HG03175 (cell line): ENCODE results near the gene SDF2L1.
"Not testable (repeated sequence)": the region's sequence is repeated elsewhere in the genome, so short reads cannot be mapped to it uniquely, and the experiment has no call there.

Experiments
- ATAC-seq: cut with Tn5 transposase; IDR thresholded peaks from one replicate; pipeline ENCODE4 v1.9.1; 2021; ENCODE audit warnings: mild to moderate bottlenecking, moderate library complexity; ENCODE audit not compliant: unreplicated experiment

SDF2L1 gene, protein sequence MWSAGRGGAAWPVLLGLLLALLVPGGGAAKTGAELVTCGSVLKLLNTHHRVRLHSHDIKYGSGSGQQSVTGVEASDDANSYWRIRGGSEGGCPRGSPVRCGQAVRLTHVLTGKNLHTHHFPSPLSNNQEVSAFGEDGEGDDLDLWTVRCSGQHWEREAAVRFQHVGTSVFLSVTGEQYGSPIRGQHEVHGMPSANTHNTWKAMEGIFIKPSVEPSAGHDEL

DNA sequence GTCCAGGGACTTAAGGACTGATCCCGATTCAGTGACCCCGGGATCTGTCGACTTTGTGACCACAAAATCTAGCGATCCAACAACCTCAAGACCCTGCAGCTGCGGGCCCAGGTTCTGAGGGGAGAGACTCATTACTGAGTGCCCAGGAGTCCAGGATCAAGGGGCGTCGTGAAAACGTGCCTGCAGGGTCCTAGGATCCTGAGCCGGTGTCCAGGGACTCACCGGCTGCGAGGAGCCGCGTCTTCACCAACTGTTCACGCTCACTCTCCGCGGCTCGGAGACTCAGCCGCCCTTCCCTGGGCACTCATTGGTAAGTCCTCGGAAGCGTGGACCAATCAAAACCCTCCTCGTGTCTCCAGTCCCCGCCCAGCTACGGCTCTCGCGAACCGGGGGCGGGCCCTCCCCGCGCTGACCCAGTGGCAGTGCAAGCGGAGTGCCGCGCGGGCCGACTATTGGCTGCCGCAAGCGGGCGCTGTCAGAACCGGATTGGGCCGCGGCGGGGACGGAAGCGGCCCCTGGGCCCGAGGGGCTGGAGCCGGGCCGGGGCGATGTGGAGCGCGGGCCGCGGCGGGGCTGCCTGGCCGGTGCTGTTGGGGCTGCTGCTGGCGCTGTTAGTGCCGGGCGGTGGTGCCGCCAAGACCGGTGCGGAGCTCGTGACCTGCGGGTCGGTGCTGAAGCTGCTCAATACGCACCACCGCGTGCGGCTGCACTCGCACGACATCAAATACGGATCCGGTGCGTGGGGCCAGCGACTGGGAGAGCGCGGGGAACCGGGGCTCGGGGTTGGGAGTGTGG is at the start of gene SDF2L1:
SDF2L1 (plus strand) TSS at position 514 of the 795 bp plus-strand sequence; CDS start at position 549, 35 bp downstream.
- peak; percentile 95 for ATAC-seq

DNA sequence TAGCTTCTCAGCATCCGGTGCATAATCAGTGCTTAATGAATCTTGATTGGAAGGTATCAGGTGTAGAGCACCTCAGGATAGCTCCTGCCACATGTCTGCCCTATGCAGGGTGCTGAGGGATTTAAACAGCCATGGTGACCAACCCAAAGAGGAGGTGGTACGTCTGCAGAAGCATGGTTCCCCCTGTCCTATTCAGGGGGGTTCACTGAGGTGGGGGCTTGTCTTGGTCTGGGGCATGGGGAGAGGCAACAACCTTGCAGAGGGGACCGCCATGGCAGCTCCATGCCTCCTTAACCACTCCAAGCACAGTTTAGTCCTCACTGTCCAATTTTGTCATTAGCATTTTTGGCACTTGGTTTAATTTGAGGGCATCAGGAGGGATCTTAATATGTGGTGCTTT is 49.7 kb upstream of the SDF2L1 start:
- no peak for ATAC-seq

DNA sequence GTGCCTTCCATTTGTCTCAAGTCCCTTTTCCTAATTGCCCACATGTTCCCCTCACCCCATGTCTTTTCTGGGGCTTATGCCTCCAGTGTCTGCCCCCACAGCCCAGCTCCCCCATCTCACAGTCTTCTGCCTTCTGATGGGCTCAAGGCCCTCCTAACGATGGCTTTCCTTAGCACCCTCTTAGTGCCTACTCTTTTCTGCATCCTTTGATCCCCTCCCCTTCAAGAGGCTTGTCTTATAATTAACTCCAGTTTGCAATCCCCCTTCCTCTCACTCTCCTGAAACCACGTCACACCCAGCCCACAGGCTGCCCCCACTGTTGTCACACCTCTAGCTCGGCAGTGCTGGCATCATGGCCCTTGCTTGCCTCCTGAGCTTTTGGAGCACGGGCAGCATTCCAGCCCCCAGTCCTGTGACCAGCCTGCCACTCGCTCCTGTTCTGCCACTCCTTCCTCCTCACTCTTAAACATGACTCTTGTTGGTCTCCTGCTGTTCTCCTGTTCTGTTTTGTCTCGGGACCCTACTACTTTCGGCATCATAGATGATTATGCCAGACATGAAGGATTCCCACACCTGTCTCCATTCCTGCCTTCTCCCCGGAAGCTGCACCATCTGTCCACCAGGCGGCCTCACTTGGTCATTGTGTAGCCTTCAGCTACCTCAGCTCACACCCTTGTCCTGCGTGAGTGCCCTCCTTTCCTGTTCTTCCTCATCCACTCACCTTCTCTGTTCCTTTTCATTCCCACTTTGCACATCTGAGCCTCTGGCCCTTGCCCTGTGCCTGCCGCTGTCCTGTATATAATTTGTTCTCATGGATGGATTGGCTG is 48.5 kb upstream of the SDF2L1 start:
- no peak for ATAC-seq

DNA sequence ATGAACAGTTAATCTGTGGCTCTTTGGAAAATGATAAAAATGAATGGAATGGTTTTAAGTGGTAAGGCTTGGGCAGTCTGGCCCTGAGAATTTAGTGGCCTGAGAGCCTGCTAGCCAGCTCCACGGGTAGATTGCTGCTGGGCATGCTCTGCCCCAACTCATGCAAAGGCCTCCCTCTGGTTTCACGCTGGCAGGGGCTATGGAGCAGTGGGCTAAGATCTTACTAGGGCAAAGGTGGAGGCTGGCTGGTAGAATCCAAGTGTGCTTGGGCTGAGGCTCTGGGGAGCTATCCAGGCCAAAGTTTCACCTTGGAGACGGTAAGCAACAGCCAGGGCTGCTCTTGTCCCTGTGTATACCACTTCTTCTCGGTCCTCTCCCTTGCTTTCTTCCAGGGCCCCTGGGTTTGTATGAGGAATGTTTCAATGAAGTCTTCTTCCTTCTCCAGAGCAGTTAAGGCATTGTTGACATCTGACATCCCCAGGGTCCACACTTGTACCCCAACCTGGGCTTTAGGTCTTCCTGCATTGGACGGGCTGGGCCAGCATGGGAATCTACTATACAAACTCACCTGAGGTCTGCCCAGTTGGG is 47.1 kb upstream of the SDF2L1 start:
- ATAC-seq, result no peak

DNA sequence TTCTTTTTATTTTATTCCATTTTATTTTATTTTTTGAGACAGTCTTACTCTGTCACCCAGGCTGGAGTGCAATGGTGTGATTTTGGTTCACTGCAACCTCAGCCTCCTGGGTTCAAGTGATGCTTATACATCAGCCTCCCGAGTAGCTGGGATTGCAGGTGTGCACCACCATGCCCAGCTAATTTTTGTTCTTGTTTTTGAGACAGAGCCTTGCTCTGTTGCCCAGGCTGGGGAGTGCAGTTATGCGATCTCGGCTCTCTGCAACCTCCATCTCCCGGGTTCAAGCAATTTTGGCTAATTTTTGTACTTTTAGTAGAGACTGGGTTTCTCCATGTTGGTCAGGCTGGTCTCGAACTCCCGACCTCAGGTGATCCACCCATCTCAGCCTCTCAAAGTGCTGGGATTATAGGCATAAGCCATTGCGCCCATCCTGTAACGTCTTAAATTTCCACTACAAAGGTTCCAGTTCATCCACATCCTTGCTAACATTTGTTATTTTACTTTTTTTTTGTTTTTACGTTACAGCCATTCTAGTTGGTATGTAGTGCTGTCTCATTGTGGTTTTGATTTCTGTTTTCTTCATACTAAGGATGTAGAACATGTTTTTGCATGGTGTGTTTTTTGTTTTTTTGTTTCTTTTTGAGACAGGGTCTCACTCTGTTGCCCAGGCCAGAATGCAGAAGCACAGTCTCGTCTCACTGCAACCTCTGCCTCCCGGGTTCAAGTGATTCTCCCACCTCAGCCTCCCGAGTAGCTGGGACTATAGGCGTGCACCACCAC is 45.6 kb upstream of the SDF2L1 start:
- not testable (repeated sequence) for ATAC-seq

DNA sequence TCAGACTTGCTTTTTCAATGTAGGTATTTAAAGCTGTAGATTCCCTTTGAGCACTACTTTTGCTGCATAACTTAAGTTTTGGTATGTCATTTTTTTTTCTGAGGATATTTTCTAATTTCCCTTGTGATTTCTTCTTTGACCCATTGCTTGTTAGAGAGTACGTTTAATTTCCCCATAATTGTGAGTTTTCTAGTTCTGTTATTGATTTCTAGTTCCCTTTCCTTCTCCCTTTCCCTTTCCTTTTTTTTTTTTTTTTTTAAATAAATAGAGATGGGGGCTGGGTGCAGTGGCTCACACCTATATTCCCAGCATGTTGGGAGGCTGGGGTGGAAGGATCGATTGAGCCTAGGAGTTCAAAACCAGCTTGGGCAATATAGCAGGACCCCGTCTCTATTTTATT is 43.8 kb upstream of the SDF2L1 start:
- ATAC-seq, result no peak

DNA sequence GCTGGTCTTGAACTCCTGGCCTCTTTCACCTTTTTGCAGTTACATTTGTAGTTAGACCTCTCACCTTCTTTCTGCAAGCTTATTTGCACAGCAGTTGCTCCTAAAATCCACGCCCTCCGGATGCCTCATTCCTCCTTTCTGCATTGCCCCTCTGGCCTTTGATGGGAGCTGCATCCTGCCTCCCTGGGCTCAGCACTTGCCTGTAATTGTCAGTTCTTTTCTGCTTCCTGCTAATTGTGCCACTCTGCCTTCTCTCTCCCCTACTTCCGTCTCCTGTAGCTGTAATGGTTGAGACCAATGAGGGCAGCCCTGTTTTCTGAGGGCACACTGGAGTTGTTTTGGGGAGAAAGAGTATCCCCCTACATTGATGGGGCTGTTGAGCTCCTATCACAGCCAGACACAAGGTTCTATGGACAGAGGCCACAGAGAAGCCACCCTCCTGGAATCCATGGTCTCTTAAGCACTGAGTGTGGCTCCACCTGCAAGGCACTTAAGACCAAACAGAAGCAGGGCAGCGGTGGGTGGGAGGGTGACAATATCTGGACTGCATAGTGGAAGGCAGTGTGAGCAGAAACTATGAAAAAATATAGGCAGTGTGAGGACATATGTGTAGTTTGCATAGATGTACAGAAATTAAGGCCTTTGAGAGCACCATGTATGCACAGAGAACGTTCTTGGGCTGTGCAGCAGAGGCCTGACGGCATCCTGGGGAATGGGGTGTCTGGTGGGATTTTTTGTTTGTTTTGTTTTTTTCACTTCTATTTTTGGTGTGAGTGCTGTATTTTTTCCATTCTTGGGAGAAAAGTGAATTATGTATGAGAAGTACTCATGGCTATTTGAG is 42.8 kb upstream of the SDF2L1 start:
- ATAC-seq, result no peak

DNA sequence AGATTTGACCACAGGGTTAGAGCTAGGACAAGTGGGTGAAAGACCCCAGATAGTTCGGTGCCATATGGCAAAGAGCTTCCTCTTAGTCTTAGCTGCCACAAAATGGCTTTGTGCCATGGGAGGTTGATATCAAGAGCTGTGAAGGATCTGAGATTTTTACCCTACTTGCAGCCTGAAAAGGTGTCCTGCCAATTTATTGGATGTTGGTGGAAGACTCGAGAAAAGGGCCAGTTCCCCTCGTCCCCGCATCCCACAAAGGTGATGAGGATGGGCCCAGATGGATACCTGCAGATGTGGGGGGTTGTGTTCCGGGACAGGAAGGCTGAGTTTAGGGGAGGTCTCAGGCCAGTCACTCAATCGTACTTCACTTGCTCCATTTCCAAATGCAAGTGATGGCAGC is 39.5 kb upstream of the SDF2L1 start:
- no peak for ATAC-seq

DNA sequence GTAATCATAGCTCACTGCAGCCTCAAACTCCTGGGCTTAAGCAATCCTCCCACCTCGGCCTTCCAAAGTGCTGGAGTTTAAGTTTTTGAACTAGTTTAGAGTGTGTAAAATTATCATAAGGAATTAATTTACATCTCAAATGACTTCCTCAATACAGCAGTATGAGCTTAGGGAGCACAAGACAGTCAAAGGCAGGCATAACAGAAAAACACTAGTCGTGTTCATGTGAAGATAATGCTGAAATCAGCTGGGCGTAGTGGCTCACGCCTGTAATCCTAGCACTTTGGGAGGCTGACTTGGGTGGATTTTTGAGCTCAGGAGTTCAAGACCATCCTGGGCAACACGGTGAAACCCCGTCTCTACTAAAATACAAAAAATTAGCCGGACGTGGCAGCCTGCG is 38.1 kb upstream of the SDF2L1 start:
- no peak for ATAC-seq

DNA sequence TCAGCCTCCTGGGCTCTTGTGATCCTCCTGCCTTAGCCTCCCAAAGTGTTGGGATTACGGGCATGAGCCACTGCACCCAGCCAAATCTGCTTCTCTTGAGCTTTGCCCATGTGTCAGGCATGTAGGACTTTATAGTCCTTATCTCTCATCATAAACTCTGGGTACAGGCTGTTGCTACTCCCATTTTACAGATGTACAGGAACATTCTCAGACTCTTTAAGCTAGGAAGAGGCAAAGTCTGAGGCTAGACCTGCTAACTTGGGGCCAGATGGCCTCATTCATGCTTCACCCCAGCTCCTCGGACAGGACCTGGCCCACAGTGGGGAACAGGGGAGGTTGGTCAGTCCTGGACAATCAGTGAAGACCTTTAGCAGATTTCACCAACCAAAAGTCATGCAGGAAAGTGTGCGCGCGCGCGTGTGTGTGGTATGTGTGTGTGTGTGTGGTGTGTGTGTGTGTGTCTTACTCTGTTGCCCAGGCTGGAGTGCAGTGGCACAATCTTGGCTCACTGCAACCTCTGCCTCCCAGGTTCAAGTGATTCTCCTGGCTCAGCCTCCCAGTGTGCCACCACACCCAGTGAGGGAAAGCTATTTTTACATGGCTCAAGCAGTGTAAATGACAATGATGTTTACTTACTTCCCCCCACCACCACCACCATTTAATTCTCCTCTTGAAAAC is 36.1 kb upstream of the SDF2L1 start:
- no peak for ATAC-seq

DNA sequence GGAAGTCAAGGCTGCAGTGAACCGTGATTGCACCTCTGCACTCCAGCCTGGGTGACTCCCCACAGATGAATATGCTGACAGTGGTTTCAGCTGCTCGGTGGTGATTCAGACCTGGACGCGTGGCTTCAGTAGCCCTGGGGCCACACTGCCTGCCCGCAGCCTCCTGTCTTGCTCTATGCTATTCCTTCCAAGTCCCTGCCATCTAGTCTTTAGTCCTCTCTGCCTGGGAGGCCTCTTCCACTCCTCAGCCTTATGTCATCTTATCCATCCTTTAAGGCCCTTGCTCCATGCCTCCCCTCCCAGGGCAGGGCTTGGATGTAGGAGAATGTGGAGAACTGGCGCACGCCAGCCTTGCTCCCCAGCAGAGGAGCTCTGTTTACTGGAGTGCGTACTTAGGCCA is 35.3 kb upstream of the SDF2L1 start:
- no peak for ATAC-seq

DNA sequence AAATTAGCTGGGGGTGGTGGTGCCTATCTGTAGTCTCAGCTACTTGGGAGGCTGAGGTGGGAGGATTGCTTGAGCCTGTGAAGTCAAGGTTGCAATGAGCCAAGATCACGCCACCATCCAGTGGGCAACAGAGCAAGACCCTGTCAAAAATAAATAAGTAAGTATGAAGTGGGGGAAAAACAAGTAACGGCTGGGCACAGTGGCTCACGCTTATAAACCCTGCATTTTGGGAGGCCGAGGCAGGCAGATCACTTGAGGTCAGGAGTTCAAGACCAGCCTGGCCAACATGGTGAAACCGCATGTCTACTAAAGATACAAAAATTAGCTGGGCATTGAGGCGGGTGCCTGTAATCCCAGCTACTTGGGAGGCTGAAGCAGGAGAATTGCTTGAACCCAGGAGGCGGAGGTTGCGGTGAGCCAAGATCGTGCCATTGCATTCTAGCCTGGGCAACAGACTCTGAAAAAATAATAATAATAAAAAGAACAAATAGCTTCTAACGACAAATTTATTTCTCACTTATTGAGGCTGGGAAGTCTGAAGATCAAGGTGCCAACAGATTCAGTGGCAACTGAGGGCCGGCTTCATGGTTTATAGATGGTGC is 32.4 kb upstream of the SDF2L1 start:
- not testable (repeated sequence) for ATAC-seq

DNA sequence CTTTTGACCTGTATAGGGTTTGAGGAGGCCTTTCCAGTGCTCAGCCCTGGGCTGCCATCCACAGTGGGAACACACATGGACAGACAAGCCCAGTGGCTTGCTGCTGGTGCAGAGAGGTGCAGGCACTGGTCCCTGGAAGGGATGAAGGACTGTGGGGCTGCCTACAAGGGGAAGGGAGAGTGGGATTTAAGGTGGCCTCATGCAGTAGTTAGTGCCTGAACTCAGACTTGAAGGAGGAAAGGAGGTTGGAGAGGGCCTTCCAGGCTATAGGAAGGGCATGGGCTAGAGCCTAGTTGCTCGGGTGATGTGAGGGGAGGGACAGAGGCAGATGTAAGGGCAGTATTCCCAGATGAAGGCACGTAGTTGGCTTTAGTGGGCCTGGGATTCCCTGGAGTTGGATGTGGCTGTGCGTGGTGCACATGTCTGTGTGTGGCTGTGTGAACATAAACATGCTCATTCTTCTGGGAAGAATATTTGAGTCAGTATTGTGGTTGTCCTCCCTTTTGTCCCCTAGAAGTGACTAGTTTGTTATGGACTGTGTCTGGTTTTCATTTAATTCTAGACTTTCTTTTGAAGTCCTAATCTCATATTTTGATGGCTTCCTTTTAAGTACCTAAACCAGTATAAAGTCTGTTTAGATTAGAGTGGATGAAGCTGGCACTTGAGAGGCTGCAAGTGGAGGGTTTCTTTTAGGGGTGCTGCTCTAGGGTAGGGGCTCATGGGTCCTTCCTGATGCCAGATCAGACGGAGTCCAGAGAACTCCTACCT is 30.7 kb upstream of the SDF2L1 start:
- ATAC-seq, result no peak

DNA sequence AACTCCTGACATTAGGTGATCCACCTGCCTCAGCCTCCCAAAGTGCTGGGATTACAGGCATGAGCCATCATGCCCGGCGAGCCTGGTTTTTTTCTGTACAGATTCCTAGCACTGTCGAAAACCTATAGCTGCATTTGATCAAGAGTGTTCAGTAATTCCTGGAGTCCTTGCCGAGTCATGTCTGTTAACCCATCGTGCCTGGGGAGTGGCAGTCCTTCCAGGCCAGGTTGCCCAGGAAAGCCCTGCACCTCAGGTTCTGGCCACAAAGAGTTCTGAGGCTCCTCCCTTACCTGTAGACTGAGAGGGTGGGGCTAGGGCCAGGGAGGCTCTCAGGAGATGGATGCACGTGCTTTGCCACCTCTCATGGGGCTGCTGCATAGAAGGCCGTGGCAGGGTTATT is 29.2 kb upstream of the SDF2L1 start:
- no peak for ATAC-seq

DNA sequence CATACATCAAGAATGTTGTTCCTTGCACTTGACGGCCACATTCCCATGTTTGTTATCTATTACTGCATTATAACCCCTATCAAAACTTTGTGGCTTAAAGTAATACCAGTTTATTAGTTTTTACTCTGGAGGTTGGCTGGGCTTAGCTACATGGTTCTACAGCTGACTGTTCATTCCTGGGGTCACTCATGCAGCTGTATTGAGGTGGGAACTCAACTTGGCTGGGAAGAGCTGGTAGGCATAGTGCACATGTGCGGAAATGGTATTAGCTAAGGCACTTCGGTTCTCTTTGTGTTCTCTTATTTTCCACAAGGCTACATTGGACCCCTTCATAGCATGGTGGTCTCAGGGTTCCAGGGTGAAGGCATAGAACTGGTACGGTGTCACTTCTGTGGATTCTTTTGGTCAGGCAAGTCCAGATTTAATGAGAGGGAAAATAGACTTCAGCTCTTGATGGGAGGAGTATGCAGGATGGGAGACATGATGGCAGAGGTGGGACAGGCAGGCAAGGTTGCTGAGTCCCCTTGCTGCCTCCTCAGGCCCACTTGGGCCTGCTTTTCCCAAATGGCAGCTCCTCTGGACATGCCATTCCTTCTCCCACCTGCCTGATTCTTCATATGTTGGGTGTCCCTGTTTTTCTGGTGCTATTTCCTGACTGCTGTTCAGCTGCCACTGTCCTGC is 28.4 kb upstream of the SDF2L1 start:
- no peak for ATAC-seq

DNA sequence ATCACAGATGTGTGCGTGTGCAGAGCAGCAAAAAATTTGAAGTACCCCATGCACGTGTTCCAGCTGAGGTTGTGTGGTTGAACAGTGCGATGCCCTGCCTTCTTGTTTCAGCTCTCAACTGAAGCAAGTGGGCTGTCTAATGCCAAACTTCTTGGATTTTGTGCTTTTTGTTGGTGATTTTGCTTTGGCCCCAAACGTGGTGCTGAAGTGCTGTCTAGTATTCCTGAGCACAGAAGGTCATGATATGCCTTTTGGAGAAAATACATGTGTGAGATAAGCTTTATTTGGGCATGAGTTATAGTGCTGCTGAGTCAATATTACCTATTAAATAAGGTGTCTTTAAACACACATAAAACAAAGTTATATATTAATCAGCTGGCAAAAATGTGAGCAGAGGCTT is 26.4 kb upstream of the SDF2L1 start:
- ATAC-seq, result no peak

DNA sequence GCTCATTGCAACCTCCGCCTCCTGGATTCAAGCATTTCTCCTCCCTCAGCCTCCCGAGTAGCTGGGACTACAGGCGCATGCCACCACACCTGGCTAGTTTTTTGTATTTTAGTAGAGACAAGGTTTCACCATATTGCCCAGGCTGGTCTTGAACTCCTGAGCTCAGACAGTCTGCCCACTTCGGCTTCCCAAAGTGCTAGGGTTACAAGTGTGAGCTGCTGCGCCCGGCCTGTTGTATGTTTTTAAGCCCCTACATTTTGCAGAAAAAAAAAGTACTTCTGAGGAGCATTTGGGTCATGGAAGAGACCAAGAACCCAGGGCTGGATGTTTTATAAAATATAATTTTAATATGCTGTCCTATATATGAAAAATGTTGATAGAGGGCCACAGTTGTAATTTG is 24.8 kb upstream of the SDF2L1 start:
- ATAC-seq, result not testable (repeated sequence)
